OCI-LY1 (cell line): ENCODE measurements around the gene TMEM30A.

Source experiments
- CTCF ChIP-seq: fragments of 200-600 bp; sonication (generic), shearing (Covaris generic); IDR thresholded peaks from 2 replicates; pipeline ENCODE4 v1.5.1; 2017; ENCODE audit warnings: mild to moderate bottlenecking, antibody characterized with exemption, low read length, moderate library complexity, mixed read lengths
- EZH2 ChIP-seq: fragments of 200-600 bp; sonication (generic), shearing (Covaris generic); IDR thresholded peaks from 2 replicates; pipeline ENCODE4 v1.8.0; 2017; ENCODE audit warnings: borderline replicate concordance, mixed run types, mild to moderate bottlenecking, antibody characterized with exemption, low read length, moderate library complexity, mixed read lengths

- TF ChIP-seq CTCF (no peak), EZH2 (no peak)
Measured at GRCh38 chr6:75302280-75302679, 17.7 kb upstream of the TMEM30A start.
